HG02763 (cell line): ENCODE measurements around the gene SIX6.

ENCODE experiments used
- ATAC-seq: cut with Tn5 transposase; IDR thresholded peaks from one replicate; pipeline ENCODE4 v1.9.1; 2021; ENCODE audit warnings: mild to moderate bottlenecking, moderate library complexity; ENCODE audit not compliant: unreplicated experiment

SIX6 gene

DNA sequence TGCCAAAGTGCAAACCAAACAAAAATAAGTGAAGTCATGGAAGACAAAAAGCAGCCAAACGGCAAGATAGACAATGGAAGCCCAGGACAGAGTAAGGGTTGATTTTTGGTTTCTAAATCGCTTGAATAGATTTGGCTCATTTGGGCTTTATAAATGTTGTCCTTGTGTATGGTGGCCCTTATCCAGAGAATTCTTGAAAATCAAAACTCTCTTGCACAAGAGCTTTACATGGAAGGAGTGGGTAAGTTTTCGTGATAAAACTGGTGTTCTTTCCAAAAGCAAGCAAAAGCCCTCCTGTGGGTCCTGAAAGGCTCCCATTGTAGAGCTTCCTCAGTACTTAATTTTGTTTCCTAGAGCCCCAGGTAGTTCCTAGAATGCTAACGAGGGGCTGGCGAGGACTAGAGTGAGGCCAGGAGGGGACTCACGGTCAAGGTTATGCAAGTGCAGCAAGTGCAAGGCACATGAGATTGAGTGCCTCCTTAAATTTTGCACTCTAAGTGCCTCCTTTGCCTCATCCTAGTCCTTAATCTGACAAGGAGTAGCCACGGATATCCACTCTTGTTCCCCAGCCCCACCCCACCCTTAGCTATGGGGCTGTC lies 4.1 kb downstream of the SIX6 start:
- ATAC-seq, result no peak

DNA sequence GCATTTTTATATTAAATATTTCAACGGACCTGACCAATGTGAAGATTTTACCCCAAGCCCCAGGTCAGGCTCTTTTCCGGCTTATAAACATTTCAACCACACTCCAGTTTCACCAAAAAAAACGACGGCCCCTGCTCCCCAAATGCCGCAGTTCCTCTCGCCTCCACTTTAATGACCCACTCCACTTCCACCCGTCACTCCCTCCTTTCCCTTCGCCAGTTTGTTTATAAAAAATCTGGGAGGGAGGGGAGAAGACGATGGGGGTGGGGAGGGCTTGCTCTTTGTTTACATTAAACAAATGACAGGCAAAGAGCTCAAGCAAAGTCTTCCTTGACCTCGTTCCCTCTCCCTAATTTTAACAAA lies 5.4 kb downstream of the SIX6 start:
- ATAC-seq, result no peak

DNA sequence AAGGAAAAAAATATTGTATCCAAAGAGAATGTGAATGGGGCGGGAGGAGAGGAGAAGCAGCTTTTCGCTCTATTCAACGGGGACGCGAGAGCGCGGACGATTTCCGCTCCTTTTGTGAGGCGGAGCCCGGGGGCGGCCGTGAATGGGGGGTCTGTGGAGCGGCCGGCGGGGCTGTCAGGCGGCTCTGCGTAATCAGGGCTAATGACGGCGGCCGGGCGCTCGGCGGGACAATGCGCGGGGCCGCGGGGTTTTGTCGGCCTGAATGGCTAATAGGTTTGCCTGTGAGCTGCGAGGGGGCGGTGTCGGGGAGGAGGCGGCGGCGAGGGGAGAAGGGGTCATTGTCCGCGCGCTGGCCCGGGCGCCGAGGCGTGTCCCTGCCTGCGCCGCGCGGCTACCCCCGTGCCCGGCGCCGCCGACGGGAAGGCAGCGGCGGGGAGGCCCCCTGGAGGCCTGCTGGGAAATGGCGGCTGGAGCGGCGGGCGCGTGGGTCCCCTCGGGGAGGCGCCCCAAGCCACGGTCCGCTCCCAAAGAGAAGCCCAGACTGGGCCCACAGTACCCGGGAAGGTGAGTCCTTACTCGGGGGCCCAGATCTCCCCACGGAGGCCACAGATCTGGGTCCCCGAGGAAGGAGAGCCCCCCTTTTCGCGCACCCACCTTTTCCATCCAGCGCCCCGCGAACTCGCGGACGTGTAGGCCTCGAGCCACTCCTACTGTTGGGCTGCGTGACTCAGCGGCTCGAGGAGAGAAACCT lies 6.0 kb downstream of the SIX6 start:
- peak; percentile 48 for ATAC-seq

DNA sequence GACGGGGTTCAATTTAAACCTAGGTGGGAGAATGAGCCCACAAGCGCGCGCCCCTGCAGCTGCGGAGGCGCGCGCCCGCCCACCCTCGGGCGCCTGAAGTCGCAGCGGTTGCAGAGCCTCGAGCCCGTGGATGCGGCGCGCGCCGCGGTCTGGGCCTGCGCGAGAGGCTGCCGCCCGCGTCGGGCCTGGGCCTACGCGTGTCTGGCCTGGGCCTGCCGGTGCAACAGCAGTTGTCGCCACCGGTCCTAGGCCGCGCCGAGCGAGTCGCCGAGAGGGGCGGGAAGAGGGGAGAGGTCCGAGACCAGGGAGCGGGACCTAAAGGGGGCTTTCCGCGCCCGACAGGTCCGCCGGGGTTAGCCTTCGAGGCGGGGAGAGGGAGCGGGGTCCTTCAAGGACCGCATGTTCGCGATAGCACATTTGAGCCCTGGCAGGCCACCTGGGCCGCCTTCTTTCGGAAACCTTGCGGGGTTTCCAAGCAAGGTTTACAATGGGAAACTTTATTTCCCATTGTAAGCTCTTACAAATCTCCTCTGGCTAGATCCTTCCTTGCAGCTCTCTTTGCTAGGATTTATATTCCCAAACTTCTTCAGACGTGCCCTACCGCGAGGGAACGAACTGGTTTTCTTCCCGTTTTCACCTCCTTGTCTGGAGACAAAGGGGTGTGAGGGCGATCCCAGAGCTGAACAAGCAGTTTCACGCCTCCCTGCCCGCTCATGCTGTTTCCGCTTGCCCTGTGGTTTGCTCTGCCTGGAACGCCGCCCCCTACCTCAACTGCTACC lies 6.8 kb downstream of the SIX6 start:
- ATAC-seq, result no peak

DNA sequence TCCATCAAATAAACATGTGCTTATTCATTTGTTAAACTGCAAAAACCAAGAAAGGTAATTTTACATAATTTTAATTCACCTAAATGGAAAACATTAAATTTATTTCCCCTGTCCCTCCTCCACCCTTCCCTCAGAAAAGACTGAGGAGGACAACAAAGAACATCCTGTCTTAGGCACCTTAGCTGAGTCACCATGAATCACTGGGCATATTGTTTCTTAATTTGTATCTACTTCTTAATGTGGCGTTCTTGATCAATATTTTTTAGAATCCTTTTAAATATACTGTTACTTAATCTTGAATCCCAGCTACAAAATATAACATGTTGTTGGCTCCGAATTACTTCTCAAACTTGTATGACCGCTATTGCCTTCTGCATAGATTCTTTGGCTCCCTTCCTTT lies 23.5 kb downstream of the SIX6 start:
- ATAC-seq, result no peak

DNA sequence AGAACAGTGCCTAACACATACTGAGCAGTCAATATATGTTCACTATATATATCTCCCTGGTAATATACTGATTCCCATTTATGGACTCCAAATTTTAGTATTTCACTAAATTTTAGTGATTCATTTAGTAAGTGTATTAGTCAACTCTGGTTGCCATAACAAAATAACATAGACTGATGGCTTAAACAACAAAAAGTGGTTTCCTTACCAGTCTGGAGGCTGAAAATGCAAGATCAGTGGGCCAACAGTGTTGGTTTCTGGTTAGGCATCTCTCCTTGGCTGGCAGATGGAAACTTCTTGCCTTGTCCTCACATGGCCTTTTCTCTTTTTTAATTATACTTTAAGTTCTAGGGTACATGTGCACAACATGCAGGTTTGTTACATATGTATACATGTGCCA lies 28.7 kb downstream of the SIX6 start:
- ATAC-seq, result no peak

DNA sequence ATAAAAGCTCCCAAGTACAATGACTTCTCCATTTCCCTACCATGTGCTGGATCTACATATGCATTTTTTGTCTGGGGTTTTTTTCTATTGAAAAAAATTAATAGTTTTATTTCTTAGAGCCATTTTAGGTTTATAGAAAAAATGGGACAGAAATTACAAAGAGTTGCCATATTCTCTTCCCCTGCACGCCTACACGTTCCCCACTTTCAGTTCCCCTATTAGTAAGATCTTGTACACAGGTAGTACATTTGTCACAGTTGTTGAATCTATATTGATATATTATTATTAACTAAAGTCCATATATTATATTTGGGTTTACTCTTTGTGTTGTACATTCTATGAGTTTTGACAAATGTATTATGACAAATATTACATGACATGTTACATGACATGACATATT lies 35.7 kb downstream of the SIX6 start:
- no peak for ATAC-seq

DNA sequence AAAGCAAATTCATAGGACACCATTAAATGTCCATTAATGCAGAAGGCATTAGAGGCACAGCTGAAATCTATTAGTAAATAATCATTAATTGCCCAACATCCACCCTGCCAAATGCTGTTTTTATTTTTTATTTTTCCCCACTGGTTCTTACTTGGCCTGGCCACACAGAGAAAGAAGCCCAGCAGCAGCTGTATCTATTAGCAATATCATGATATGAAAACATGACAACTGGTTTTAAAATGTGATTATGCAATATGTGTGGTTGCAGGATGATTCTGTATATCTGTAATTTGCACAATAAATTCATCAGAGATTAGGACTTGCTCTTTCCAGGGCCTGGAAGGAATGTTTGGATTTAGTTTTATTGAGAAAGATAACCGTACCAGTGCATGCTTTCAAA lies 44.9 kb downstream of the SIX6 start:
- no peak for ATAC-seq

DNA sequence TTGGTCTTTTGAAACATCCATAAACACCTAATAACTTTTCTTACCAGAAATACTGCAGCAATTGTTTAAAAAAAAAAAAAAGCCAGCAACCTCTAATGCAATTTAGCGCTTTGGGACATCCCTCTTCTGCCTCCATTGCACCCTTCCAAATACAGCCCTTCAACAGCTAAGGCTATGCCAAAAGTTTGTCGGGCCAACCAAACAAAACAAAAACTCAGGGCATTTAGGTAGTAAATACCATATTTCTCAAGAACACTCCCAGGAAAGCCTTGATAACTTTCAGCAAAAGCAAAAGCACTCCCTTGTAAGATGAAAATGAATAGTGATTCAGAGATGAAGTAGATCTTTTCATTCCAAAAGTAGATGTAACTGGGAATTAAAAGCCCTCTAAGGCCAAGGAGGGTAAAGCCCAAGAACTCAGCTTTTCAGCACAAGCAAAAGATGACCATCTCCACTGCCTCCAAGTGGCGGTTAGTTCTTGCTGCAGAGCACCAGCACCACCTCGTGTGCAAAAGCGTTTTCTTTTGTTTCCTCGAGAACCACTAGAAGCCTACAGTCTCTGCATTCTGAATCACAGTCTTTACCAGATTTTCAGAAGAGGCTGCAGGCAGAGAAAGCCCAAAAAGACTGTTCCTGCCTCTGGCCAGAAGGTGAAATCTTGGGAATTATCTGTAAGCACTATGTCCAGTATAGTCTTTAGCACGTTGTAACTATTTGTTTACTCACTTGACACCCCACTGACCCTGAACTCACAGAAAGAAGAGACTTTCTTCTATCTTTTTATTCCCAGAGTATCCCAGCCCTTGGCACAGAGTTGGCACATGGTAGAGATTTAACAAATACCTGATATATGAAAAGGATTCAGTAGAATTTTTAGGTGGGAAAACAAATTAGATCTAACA lies 53.1 kb downstream of the SIX6 start:
- peak; percentile 70 for ATAC-seq
